ENCODE data around the gene SLC25A36.

The SLC25A36 gene

GRCh38 chr3:140941434-140942220 lies at the start of gene SLC25A36:
TSS of gene SLC25A36 (plus strand) at chr3:140941836. CDS start at chr3:140942055, 219 bp downstream.
- peak; percentile 95 for DNase-seq (ENCODE audit: low read depth)

GRCh38 chr3:140896997-140897396 lies 44.6 kb upstream of the SLC25A36 start:
- DNase-seq (ENCODE audit: low read depth): no peak

- DNase-seq (ENCODE audit: low read depth): no peak
Measured at GRCh38 chr3:140898340-140899180, 43.1 kb upstream of the SLC25A36 start.

GRCh38 chr3:140899363-140899762 lies 42.3 kb upstream of the SLC25A36 start:
- no peak for DNase-seq (ENCODE audit: low read depth)

- DNase-seq (ENCODE audit: low read depth): no peak
Measured at GRCh38 chr3:140902791-140903190, 38.8 kb upstream of the SLC25A36 start.

- DNase-seq (ENCODE audit: low read depth): no peak
Measured at GRCh38 chr3:140903196-140903595, 38.4 kb upstream of the SLC25A36 start.

- DNase-seq (ENCODE audit: low read depth): no peak
Measured at GRCh38 chr3:140904521-140904920, 37.1 kb upstream of the SLC25A36 start.

GRCh38 chr3:140905559-140905958 lies 36.1 kb upstream of the SLC25A36 start:
- DNase-seq (ENCODE audit: low read depth): no peak

GRCh38 chr3:140906785-140907184 lies 34.9 kb upstream of the SLC25A36 start:
- DNase-seq (ENCODE audit: low read depth): no peak

GRCh38 chr3:140910860-140911259 lies 30.8 kb upstream of the SLC25A36 start:
- DNase-seq (ENCODE audit: low read depth): no peak

- no peak for DNase-seq (ENCODE audit: low read depth)
Measured at GRCh38 chr3:140911822-140912221, 29.8 kb upstream of the SLC25A36 start.

GRCh38 chr3:140913728-140914127 lies 27.9 kb upstream of the SLC25A36 start:
- DNase-seq (ENCODE audit: low read depth): no peak

GRCh38 chr3:140914384-140914945 lies 27.2 kb upstream of the SLC25A36 start:
- DNase-seq (ENCODE audit: low read depth): no peak

GRCh38 chr3:140916603-140917002 lies 25.0 kb upstream of the SLC25A36 start:
- DNase-seq (ENCODE audit: low read depth): no peak

GRCh38 chr3:140917772-140918171 lies 23.9 kb upstream of the SLC25A36 start:
- DNase-seq (ENCODE audit: low read depth): no peak

GRCh38 chr3:140920029-140920428 lies 21.6 kb upstream of the SLC25A36 start:
- DNase-seq (ENCODE audit: low read depth): no peak

- no peak for DNase-seq (ENCODE audit: low read depth)
Measured at GRCh38 chr3:140922634-140923033, 19.0 kb upstream of the SLC25A36 start.

- no peak for DNase-seq (ENCODE audit: low read depth)
Measured at GRCh38 chr3:140924097-140924873, 17.4 kb upstream of the SLC25A36 start.

GRCh38 chr3:140927279-140928069 lies 14.2 kb upstream of the SLC25A36 start:
- no peak for DNase-seq (ENCODE audit: low read depth)

GRCh38 chr3:140929446-140929845 lies 12.2 kb upstream of the SLC25A36 start:
- no peak for DNase-seq (ENCODE audit: low read depth)

GRCh38 chr3:140931016-140931454 lies 10.6 kb upstream of the SLC25A36 start:
- DNase-seq (ENCODE audit: low read depth): no peak
